PFSK-1 (cell line): ENCODE results near the gene CPVL.

Experiments used
- POLR2AphosphoS5 ChIP-seq: IDR thresholded peaks from 2 replicates; pipeline ENCODE4 v1.6.1; 2012; ENCODE audit warnings: low read depth, mild to moderate bottlenecking, control low read depth, low read length, moderate library complexity
- TF ChIP-seq, protein P1 (sequence below), 2 experiments: IDR thresholded peaks; 2 replicates each; pipeline versions ENCODE4 v1.6.1 to v1.8.0; 2011 to 2012; ENCODE audit warnings: low read depth in 2 of 2, low read length in 2 of 2, control low read depth in 1 of 2, inconsistent platforms in 1 of 2, mild to moderate bottlenecking in 1 of 2, moderate library complexity in 1 of 2; ENCODE audit not compliant: insufficient read depth in 1 of 2

DNA sequence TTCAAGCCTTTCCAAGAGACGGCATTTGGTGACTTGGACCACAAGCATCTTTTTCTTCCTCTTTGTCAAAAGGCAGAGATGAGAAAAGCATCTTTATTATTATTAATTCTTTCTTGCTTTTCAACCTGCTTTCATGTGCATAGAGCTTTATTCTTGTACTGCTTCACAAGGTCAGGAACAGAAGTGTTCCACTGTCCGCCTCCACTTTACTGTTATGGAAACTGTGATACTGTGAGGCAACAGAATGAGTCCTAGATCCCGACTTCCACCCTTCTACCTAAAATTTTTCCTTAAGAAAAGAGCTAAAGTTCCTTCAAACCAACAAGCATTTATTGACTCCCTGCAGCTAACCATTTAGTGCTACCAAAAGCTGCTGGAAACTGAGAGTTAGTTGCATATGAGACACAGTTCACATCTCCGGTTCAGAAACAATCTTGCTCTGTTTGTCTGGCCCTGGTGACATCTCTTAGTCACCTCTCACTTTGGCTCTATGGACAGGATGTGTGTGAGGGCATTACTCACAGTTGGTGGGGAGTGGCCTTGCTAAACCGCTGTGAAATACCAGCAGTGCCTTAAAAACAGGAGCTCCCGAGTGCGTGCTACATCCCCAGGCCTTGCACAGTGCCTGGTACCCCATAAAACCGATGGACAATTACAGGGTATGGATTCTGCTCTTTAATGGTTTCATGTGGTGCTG, 111.1 kb downstream of the CPVL start:
- TF ChIP-seq, protein P1, sequence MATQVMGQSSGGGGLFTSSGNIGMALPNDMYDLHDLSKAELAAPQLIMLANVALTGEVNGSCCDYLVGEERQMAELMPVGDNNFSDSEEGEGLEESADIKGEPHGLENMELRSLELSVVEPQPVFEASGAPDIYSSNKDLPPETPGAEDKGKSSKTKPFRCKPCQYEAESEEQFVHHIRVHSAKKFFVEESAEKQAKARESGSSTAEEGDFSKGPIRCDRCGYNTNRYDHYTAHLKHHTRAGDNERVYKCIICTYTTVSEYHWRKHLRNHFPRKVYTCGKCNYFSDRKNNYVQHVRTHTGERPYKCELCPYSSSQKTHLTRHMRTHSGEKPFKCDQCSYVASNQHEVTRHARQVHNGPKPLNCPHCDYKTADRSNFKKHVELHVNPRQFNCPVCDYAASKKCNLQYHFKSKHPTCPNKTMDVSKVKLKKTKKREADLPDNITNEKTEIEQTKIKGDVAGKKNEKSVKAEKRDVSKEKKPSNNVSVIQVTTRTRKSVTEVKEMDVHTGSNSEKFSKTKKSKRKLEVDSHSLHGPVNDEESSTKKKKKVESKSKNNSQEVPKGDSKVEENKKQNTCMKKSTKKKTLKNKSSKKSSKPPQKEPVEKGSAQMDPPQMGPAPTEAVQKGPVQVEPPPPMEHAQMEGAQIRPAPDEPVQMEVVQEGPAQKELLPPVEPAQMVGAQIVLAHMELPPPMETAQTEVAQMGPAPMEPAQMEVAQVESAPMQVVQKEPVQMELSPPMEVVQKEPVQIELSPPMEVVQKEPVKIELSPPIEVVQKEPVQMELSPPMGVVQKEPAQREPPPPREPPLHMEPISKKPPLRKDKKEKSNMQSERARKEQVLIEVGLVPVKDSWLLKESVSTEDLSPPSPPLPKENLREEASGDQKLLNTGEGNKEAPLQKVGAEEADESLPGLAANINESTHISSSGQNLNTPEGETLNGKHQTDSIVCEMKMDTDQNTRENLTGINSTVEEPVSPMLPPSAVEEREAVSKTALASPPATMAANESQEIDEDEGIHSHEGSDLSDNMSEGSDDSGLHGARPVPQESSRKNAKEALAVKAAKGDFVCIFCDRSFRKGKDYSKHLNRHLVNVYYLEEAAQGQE (IDR thresholded peaks at IDR 0.05; ENCODE audit: insufficient read depth in 1 of 2, low read depth in 2 of 2, low read length in 2 of 2), result no peak
- no peak for TF ChIP-seq POLR2AphosphoS5
